Activated T-cell treated with anti-CD3 and anti-CD28 coated beads, Interleukin-2, amount 50 U/mL, for 48 hours (primary cell): ENCODE measurements around the gene KIF3A.

Experiments used
- DNase-seq, 2 experiments: peaks; one replicate each; pipeline ENCODE4 v3.0.0-alpha.2; 2020

KIF3A gene

GRCh38 chr5:132753135-132753987 is 16.0 kb upstream of the KIF3A start:
- DNase-seq, result peak in 1 of 2 experiments; percentile 39

- DNase-seq, result peak in 1 of 2 experiments; percentile 13
Observed at GRCh38 chr5:132752581-132753125, 15.3 kb upstream of the KIF3A start.

GRCh38 chr5:132751971-132752580 is 14.7 kb upstream of the KIF3A start:
- DNase-seq, result peak in 1 of 2 experiments; percentile 26

GRCh38 chr5:132751444-132751843 is 14.1 kb upstream of the KIF3A start:
- DNase-seq, result peak in 1 of 2 experiments; percentile 45

GRCh38 chr5:132750471-132751230 is 13.3 kb upstream of the KIF3A start:
- DNase-seq, result peak in 1 of 2 experiments; percentile 15

- peak in 1 of 2 experiments; percentile 16 for DNase-seq
Observed at GRCh38 chr5:132749506-132749905, 12.2 kb upstream of the KIF3A start.

- DNase-seq, result no peak
Observed at GRCh38 chr5:132748522-132749000, 11.2 kb upstream of the KIF3A start.

GRCh38 chr5:132747616-132748440 is 10.5 kb upstream of the KIF3A start:
- peak; percentile 50 to 64 for DNase-seq

- peak; percentile 63 to 73 for DNase-seq
Observed at GRCh38 chr5:132746954-132747615, 9.7 kb upstream of the KIF3A start, which contains the start of gene CCNI2. CCNI2 (plus strand) TSS chr5:132747426; CDS start chr5:132747496, 70 bp downstream.

- DNase-seq, result no peak
Observed at GRCh38 chr5:132746592-132746953, 9.2 kb upstream of the KIF3A start.

- DNase-seq, result no peak
Observed at GRCh38 chr5:132744659-132745058, 7.3 kb upstream of the KIF3A start.

- no peak for DNase-seq
Observed at GRCh38 chr5:132742626-132743025, 5.3 kb upstream of the KIF3A start.

- DNase-seq, result no peak
Observed at GRCh38 chr5:132742158-132742557, 4.8 kb upstream of the KIF3A start.

- DNase-seq, result no peak
Observed at GRCh38 chr5:132739232-132739631, 1.9 kb upstream of the KIF3A start.

GRCh38 chr5:132737982-132738681 is 786 bp upstream of the KIF3A start:
- DNase-seq, result no peak

- no peak for DNase-seq
Observed at GRCh38 chr5:132734687-132735086, 2.7 kb downstream of the KIF3A start.

- no peak for DNase-seq
Observed at GRCh38 chr5:132733499-132734148, 3.7 kb downstream of the KIF3A start.

GRCh38 chr5:132729896-132730295 is 7.5 kb downstream of the KIF3A start:
- DNase-seq, result no peak

GRCh38 chr5:132725745-132726144 is 11.6 kb downstream of the KIF3A start:
- no peak for DNase-seq
